Measurements from ENCODE around the gene TMEM203. TPM values are rescaled to one million over a fixed set of nuclear protein-coding genes. Genes with fewer than 3 reads are reported as not detected.
"Not testable (repeated sequence)": the region's sequence is repeated elsewhere in the genome, so short reads cannot be mapped to it uniquely, and the experiment has no call there.

TMEM203 gene
- total RNA-seq, 1 donor from 2014 or later, result 47.6 TPM

DNA sequence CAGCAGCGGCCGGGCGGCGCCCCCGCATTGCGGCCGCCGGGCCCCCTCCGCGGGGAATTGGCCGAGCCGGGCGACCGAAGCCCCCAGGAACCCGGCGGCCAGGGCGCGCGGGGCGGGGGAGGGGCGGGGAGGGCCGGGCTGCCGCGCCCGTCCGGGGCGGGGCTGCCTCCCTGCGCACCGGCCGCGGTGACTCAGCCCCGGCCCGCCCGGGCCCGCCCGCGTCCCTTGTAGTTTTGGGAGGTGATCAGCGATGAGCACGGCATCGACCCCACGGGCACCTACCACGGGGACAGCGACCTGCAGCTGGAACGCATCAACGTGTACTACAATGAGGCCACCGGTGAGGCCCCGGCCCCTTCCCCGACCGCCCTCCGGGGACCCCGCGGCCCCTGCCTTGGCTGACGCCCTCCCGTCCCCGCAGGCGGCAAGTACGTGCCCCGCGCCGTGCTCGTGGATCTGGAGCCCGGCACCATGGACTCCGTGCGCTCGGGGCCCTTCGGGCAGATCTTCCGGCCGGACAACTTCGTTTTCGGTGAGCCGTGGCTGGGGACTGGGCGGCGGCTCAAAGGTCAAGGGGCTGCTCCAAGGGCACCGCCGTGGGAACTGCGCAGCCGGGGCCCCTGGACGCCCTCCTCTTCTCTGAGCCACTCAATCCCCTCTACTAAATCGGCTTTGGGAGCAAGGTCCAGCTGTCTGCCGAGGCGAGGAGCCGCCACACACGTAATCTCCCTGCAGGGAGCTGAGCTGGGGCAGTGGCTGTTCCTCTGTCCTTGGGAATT lies 36.2 kb upstream of the TMEM203 start:
- peak overlapping the region; percentile 98 for H3K27ac ChIP-seq (replicated peaks)
- no peaks in the 10 kb centered on the region for H3K27me3 ChIP-seq (ENCODE audit: low read depth)
- H3K4me3 ChIP-seq, result peak overlapping the region; percentile 96
- TF ChIP-seq CTCF (IDR thresholded peaks at IDR 0.05; ENCODE audit: borderline replicate concordance), result no peak
- peaks cover 72% of the 10 kb centered on the region for H3K4me1 ChIP-seq
- peaks cover 22% of the 10 kb centered on the region for H3K36me3 ChIP-seq
- intact Hi-C loops (cut with micrococcal nuclease), result no loop called here
- peak; percentile 72 for DNase-seq
- H3K9me3 ChIP-seq (replicated peaks), result no peaks in the 10 kb centered on the region

DNA sequence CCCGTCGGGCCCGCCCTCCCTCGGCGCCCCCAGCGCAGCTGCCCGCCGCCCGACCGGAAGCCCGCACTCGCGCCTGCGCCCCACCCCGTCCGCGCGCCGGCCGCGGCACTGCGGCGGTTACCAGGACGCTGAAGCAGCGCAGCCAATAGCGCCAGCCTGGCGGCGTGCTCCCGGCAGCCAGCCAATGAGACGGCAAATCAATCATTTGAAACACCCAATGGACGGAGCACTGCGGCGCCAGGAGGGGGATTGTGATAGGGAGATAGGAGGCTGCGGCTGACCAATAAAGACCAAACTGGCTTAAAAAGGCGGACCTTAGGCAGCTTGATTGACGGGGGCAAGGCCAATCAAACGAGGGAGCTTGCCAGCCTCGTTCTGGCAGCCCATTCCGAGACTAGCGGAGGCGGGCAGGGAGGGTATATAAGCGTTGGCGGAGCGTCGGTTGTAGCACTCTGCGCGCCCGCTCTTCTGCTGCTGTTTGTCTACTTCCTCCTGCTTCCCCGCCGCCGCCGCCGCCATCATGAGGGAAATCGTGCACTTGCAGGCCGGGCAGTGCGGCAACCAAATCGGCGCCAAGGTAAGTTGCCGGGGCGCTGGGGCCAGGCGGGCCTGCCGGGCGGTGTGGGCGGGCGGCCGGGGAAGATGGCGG lies 35.5 kb upstream of the TMEM203 start, which contains the start of gene TUBB4B:
Gene TUBB4B (plus strand): TSS at position 447 of the 649 bp plus-strand sequence. CDS start 74 bp downstream, at position 521.
- Histone ChIP-seq H3K4me3 (peak within 1 kb of the TSS; percentile 96), H3K27me3 (ENCODE audit: low read depth) (no peaks in the 10 kb centered on the region), H3K27ac (replicated peaks) (peak within 1 kb of the TSS; percentile 100), H3K9me3 (replicated peaks) (no peaks in the 10 kb centered on the region), H3K36me3 (peaks cover 22% of the 10 kb centered on the region), H3K4me1 (peaks cover 79% of the 10 kb centered on the region)
- intact Hi-C loops (cut with micrococcal nuclease), result no loop called here
- no peak for TF ChIP-seq CTCF (IDR thresholded peaks at IDR 0.05; ENCODE audit: borderline replicate concordance)
- DNase-seq, result peak; percentile 99

GRCh38 chr9:137240318-137240840 lies 34.9 kb upstream of the TMEM203 start:
- peak overlapping the region; percentile 100 for H3K27ac ChIP-seq (replicated peaks)
- H3K36me3 ChIP-seq, result peaks cover 22% of the 10 kb centered on the region
- H3K4me3 ChIP-seq, result peak overlapping the region; percentile 84
- peak; percentile 84 for DNase-seq
- peaks cover 4% of the 10 kb centered on the region for H3K27me3 ChIP-seq (ENCODE audit: low read depth)
- TF ChIP-seq CTCF (IDR thresholded peaks at IDR 0.05; ENCODE audit: borderline replicate concordance), result peak; percentile 21
- H3K9me3 ChIP-seq (replicated peaks), result no peaks in the 10 kb centered on the region
- intact Hi-C loops (cut with micrococcal nuclease), result no loop called here
- peaks cover 85% of the 10 kb centered on the region for H3K4me1 ChIP-seq

GRCh38 chr9:137239541-137240200 lies 34.2 kb upstream of the TMEM203 start:
- Histone ChIP-seq H3K27ac (replicated peaks) (peak overlapping the region; percentile 100), H3K4me1 (peaks cover 84% of the 10 kb centered on the region), H3K4me3 (peak overlapping the region; percentile 84), H3K36me3 (peaks cover 22% of the 10 kb centered on the region), H3K27me3 (ENCODE audit: low read depth) (peaks cover 11% of the 10 kb centered on the region)
- intact Hi-C loops (cut with micrococcal nuclease), result loop anchor here (5.0 kb wide), 1 partner anchor 122 kb away; no protein-coding TSS in a partner anchor
- not testable (repeated sequence) for H3K9me3 ChIP-seq (replicated peaks); DNase-seq

DNA sequence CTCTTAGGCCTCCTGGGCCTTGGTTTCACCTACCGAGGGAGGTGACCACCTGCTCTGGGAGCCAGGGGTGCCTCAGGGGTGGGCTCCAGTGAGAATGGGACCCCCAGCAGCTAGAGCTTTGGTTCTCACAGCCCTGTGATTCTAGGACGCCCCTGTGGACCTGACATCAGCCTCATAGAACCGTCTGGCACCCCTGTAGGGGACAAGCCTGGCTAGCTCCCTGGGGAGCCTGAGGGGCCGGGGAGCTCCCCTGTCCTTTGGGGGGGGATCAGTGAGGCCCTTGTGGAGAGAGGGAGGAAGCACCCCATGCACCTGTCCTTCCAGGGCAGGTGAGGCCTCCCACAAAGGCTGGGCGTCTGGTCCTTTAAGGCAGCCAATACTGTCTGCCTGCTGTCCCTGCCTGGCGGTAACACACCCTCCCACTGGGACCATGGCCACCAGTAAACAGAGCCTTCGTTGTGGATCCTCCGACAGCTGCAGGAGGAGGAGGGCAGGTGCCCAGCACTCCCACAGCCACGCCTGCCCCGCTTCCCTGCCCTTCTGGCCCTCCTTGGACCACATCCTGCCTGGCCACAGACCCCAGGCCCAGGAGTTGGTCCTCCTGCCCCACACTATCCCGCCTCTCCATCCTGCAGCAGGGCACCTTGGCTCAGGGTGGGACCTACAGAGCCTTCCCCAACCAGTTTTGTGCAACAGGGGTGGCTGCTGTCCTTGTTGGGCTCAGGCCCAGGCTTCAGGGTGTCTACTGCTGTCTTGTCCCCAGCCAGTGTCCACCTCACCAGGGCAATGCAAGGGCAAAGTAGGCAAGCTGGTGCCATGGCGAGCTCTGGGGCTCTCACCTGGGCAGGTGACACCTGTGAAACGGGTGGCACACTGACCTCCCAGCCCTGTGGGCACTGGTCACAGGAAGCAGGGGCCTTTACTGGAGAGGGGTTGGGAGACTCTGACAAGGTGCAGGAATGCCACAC lies 32.6 kb upstream of the TMEM203 start:
- intact Hi-C loops (cut with micrococcal nuclease), result loop anchor here (5.0 kb wide), 1 partner anchor 121 kb away; no protein-coding TSS in a partner anchor
- Histone ChIP-seq H3K36me3 (peaks cover 15% of the 10 kb centered on the region), H3K4me1 (peaks cover 68% of the 10 kb centered on the region), H3K9me3 (replicated peaks) (no peaks in the 10 kb centered on the region), H3K27me3 (ENCODE audit: low read depth) (peaks cover 28% of the 10 kb centered on the region), H3K4me3 (no peak overlapping the region), H3K27ac (replicated peaks) (no peak overlapping the region)
- DNase-seq, result no peak
- TF ChIP-seq CTCF (IDR thresholded peaks at IDR 0.05; ENCODE audit: borderline replicate concordance), result no peak

Measured in left ventricle myocardium inferior (tissue), 1 donor.